Epithelial cell of prostate (primary cell): ENCODE data around the gene SCN2B.

Experiments
- DNase-seq: peaks from one replicate; pipeline ENCODE4 v3.0.0-alpha.2; 2011; ENCODE audit warnings: low read depth, low spot score
- H3K27ac ChIP-seq: fragments of 450-650 bp; 2 replicates; pipeline ENCODE4 v1.5.1; 2017; ENCODE audit warnings: mild to moderate bottlenecking

The SCN2B gene

DNA sequence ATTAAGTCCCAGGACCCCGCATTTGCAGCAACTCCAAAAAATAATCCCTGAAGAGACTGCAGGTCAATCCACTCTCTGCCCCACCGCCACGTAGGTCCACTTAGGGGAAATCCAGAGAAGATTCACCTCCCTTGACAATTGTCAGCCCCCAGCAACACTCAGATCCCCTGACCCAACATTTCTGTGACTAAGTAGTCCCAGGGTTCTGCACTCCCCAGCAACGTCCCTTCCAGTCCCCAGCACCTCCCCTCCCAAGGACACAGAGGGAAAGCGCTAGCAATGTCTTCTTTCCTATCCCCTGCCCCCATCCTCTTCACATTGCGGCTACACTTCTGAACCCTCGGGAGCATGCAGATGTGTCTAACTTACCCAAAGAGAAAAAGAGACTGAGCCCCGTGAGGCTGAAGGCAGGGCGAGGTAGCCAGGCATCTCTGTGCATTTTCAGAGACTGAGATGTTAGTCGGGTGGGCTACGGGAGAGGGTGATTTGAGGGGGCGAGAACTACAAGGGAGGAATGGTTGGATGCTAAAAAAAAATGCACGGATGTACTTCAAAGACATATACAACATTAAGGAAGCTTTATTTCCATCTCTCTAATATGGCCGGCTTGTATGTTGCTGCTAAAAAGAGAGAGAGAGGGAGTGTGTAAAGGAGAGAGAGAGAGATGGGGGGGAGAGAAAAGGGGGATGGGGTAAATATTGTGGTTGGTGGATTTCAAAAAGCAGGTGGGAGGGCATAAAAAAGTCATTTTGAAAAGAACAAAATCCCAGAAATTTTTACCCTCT is at the start of gene SCN2B:
TSS of gene SCN2B (minus strand) at position 647 of the 785 bp plus-strand sequence. CDS start at position 439, 208 bp downstream.
- DNase-seq = no peak
- peak within 1 kb of the TSS; percentile 83 for H3K27ac ChIP-seq

DNA sequence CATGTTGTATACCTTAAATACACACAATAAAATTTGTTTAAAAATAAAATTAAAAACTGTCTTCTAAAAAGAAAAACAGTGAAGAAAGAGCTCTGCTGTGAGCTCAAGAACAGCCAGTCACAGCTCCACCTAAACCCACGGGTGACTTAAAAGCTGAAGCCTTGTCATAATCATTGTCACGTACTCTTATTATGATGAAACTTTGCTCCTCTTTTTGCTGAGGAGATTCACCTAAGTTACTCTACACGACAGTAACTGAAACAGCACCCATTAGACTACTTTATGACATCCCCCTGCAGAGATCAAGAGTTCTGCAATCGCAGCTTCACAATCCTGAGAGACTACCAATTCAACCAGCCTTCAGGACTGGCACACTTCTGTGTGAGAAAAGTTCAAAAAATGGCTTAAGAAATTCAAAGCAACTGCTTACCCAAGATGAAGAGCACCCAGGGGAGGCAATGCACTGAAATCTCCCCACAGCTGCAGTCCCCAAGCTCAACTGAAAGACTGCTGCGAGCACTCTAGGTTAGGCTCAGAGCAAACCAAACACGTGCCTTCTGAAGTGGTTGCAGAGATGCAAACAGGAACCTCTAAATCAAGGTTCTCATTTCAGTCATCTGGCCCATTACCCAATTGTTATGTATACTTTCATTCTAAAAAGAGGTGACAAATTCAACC is 48.2 kb upstream of the SCN2B start, which contains the start of gene JAML:
TSS of gene JAML (minus strand) at position 501 of the 678 bp plus-strand sequence. CDS start 10,145 bp downstream, outside the sequence.
- H3K27ac ChIP-seq = no peak within 1 kb of the TSS
- no peak for DNase-seq

GRCh38 chr11:118223992-118224391 is 47.6 kb upstream of the SCN2B start:
- no peak for DNase-seq
- no peak overlapping the region for H3K27ac ChIP-seq

DNA sequence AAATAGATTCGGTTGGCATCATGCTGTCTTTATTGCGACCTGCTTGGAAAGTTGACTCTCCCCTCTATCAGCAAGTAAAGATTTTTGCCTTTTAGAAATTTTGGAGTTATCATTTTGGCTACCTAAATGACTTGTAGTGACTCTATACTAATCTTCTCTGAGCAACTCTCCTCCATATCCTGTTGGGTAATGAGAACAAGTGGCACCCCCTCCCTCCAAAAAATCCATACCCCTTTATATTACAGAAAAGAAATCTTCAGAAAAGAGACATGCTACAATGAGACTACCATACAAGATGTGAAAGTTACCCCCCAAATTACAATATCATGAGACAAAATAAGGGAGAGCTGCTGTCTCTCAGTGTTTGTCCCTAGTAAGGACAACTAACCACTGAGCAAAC is 47.1 kb upstream of the SCN2B start:
- no peak for DNase-seq
- H3K27ac ChIP-seq = no peak overlapping the region

GRCh38 chr11:118222437-118222836 is 46.0 kb upstream of the SCN2B start:
- H3K27ac ChIP-seq = no peak overlapping the region
- DNase-seq = no peak

DNA sequence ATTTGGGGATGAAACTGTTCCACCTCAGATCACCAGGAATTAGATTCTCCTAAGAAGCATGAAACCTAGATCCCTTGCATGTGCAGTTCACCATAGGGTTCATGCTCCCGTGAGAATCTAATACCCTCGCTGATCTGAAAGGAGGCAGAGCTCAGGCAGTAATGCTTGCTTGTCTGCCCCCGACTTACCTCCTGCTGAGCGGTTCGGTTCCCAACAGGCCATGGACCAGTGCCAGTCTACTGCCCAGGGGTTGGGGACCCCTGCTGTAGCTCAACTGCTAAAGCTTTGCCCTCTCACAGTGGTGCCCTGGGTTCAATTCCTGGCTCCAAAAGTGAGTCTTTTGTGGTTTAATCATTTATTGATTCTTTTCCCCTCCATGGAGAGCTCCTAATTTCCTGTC is 45.0 kb upstream of the SCN2B start:
- H3K27ac ChIP-seq = no peak overlapping the region
- no peak for DNase-seq

DNA sequence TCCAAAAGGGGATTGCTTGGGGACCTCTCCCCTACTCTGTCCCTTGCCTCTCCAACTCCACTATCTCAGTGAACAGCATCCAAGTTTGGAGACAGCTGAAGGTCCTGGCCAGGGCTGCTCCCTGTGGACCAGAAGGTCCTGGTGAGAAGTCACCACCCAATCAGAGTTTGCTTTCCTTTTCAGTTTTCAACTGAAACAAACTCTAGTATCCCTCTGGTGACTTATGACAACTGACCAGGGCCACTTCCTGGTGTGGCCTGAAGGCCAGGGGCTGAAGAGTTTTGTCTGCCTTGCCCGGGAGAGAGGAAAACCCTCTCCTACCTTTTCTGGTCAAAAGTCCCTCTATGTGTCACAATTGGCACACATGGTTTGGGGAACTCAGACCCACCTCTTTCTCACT is 43.3 kb upstream of the SCN2B start:
- DNase-seq = no peak
- no peak overlapping the region for H3K27ac ChIP-seq

- DNase-seq = no peak
- no peak overlapping the region for H3K27ac ChIP-seq
These were observed 42.8 kb upstream of the SCN2B start for GRCh38 chr11:118219244-118219643.

GRCh38 chr11:118217575-118217974 is 41.1 kb upstream of the SCN2B start:
- H3K27ac ChIP-seq = no peak overlapping the region
- no peak for DNase-seq

- no peak for DNase-seq
- no peak overlapping the region for H3K27ac ChIP-seq
These were observed 40.4 kb upstream of the SCN2B start for GRCh38 chr11:118216621-118217481.

DNA sequence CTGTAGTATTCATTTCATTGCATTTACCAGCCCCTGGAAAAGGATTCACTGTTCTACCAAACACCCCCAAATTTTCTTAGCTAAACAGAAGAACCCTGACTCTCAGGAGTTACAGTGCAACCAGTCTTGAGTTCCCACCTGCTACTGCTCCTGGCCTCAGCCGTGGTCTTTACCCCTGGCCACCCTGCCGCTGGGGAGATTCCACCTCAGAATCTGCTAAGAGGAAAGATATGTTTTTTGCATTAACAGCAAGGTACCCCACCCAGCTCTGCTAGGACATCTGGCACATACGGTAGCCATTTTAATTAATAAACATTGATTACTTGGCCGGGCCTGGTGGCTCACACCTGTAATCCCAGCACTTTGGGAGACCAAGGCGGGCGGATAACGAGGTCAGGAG is 39.3 kb upstream of the SCN2B start:
- no peak for DNase-seq
- H3K27ac ChIP-seq = no peak overlapping the region

GRCh38 chr11:118215262-118215661 is 38.8 kb upstream of the SCN2B start:
- H3K27ac ChIP-seq = no peak overlapping the region
- no peak for DNase-seq

GRCh38 chr11:118214210-118214914 is 37.9 kb upstream of the SCN2B start:
- no peak overlapping the region for H3K27ac ChIP-seq
- DNase-seq = no peak

- no peak overlapping the region for H3K27ac ChIP-seq
- no peak for DNase-seq
These were observed 37.3 kb upstream of the SCN2B start for GRCh38 chr11:118213781-118214180.

DNA sequence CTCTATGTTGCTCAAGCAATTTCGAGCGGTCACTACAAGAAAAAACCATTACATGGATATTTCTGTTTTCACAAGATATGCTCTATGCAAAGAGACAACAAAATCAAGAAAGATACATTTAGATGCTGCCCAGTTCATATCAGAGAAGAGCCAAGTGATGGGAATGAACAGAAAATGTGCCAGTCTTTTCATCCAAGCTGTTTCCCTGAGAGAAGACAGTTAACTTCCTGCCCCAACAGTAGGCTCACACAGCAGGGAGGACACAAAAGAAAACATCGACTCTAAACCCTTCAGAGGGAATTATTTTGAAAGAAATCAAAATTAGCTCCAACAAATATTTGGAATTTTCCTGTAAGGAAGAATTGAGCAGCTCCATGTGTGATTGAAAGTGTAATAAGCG is 36.8 kb upstream of the SCN2B start:
- no peak for DNase-seq
- H3K27ac ChIP-seq = no peak overlapping the region

DNA sequence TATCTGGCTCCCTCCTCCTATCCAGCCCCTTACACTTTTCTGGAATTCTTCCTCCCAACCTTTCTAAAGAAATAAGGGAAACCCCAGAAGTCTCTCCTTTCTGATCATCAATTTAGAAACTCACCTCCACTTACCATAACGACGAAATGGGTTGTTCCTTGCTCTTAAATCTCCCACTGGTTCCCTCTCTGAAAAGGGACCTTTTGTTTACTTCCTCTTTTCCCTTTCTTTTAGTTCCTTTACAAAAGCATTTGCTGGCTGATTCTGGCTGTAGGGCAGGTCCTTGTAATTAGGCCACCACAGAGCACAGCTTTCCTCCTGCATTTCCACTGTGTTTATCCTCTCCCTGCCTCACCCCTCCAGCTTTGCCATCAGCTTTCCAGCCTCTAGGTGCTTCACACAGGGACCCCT is 36.3 kb upstream of the SCN2B start:
- no peak overlapping the region for H3K27ac ChIP-seq
- DNase-seq = no peak

DNA sequence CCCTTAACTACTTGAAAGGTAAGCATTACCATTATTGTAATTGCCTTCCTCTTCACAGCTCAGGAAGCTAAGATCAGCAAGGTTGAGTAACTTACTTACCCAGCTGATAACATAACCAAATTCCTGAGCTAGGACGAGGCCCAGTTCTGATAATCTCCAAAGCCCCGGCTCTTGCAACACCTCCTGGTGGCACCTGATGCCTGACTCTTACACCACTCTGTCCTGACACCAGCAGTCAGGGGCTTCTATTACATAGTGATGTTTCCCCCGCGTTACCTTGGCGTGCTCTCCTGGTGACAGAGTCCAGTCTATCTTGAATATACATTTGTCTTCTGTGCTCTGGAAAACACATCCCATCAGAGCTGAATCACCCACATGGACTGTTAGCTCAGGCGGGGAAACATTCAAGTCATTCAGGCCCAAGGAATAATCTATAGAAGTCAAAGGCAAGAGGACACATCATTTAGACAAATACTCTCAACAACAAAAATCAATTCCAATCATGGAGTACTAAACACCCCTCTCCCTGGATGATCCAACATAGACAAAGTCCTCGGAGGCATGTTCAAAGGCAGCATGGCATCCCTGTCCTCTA is 35.8 kb upstream of the SCN2B start:
- H3K27ac ChIP-seq = no peak overlapping the region
- DNase-seq = no peak

DNA sequence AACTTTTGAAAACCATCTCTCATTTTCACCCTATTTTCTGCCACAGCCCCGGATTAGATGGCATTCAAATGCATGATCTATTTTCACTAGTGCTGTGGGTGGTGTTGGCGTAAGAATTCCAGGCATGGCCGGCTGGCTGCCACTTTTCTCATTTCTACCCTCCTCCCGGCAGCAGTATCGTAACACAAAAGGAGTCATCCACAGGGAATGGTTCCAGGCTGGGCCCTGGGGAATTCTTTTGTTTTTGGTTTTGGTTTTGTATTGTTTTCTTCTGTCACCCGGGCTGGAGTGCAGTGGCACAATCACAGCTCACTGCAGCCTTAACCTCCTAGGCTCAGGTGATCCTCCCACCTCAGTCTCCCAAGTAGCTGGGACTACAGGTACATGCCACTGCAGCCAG is 34.6 kb upstream of the SCN2B start:
- no peak for DNase-seq
- no peak overlapping the region for H3K27ac ChIP-seq

DNA sequence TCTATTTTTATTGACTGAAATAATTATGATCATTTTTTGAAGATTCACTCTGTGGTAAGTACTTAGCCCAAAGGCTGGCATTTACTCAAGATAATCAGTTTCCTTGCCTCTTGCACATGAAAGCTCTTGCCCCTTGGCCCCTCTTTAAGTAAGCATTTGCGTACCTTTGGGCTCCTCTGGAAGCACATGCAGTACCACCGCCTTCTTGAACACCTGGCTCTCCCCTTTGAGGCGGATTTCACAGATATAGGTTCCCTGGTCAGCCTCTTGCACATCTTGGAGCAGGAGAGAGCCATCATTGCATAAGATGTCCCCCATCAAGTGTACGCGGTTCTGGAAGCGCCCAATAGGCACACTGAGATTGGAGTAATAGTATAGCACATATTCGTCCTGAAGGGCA is 33.9 kb upstream of the SCN2B start:
- DNase-seq = no peak
- no peak overlapping the region for H3K27ac ChIP-seq

GRCh38 chr11:118209033-118209432 is 32.6 kb upstream of the SCN2B start:
- H3K27ac ChIP-seq = no peak overlapping the region
- DNase-seq = no peak
